GM23338 (cell line): Measurements from ENCODE around the gene KRTAP3-2. TPM values are rescaled to one million over a fixed set of nuclear protein-coding genes. Genes with fewer than 3 reads are reported as not detected.

ENCODE experiments used
- ATAC-seq: fragments of 200-7000 bp; cut with Tn5 transposase; 3 replicates; pipeline ENCODE4 v1.9.1; 2020
- DNase-seq: peaks from one replicate; pipeline ENCODE4 v3.0.0-alpha.2; 2015; ENCODE audit warnings: low spot score
- H2AFZ ChIP-seq: fragments of 200-600 bp; sonication (generic); 2 replicates; pipeline ENCODE4 v1.8.0; 2016; ENCODE audit warnings: antibody characterized with exemption, mild to moderate bottlenecking, moderate library complexity
- H3F3A ChIP-seq: fragments of 200-600 bp; sonication (generic); replicated peaks from 2 replicates; pipeline ENCODE4 v1.8.0; 2017; ENCODE audit warnings: antibody characterized with exemption, mixed run types, low read depth
- H3K27ac ChIP-seq: fragments of 200-600 bp; sonication (generic); 2 replicates; pipeline ENCODE4 v1.6.1; 2016; ENCODE audit warnings: low read depth
- H3K27me3 ChIP-seq: fragments of 200-600 bp; sonication (generic); 2 replicates; pipeline ENCODE4 v1.8.0; 2016; ENCODE audit warnings: mild to moderate bottlenecking, mixed run types, moderate library complexity; ENCODE audit not compliant: insufficient read depth
- H3K36me3 ChIP-seq: fragments of 200-600 bp; sonication (generic); 2 replicates; pipeline ENCODE4 v1.8.0; 2016; ENCODE audit warnings: mild to moderate bottlenecking; ENCODE audit not compliant: insufficient read depth
- H3K4me1 ChIP-seq: fragments of 200-600 bp; sonication (generic); 2 replicates; pipeline ENCODE4 v1.8.0; 2016; ENCODE audit warnings: mild to moderate bottlenecking, moderate library complexity; ENCODE audit not compliant: insufficient read depth
- H3K4me2 ChIP-seq: fragments of 200-600 bp; sonication (generic); 2 replicates; pipeline ENCODE4 v1.7.1; 2017; ENCODE audit warnings: mixed run types
- H3K4me3 ChIP-seq: fragments of 200-600 bp; sonication (generic); 2 replicates; pipeline ENCODE4 v1.6.1; 2016; ENCODE audit warnings: mixed run types
- H3K79me2 ChIP-seq: fragments of 200-600 bp; sonication (generic); replicated peaks from 2 replicates; pipeline ENCODE4 v1.8.0; 2017; ENCODE audit warnings: mild to moderate bottlenecking; ENCODE audit not compliant: insufficient read depth
- H3K9me2 ChIP-seq: fragments of 200-600 bp; sonication (generic); 2 replicates; pipeline ENCODE4 v1.8.0; 2017; ENCODE audit not compliant: insufficient read depth
- H4K20me1 ChIP-seq: fragments of 200-600 bp; sonication (generic); replicated peaks from 2 replicates; pipeline ENCODE4 v1.8.0; 2017; ENCODE audit warnings: mild to moderate bottlenecking; ENCODE audit not compliant: insufficient read depth
- H3K27ac Mint-ChIP-seq: 2 replicates; pipeline ENCODE4 v1.8.0; 2020; ENCODE audit warnings: inconsistent platforms, mild to moderate bottlenecking, moderate library complexity, mixed read lengths
- H3K27me3 Mint-ChIP-seq: 3 replicates; pipeline ENCODE4 v1.8.0; 2022; ENCODE audit warnings: low read depth, mild to moderate bottlenecking, moderate library complexity, mixed read lengths, inconsistent platforms; ENCODE audit not compliant: insufficient read depth, poor library complexity
- H3K36me3 Mint-ChIP-seq: 3 replicates; pipeline ENCODE4 v1.8.0; 2021; ENCODE audit warnings: low read depth, mild to moderate bottlenecking, inconsistent platforms, moderate library complexity, mixed read lengths
- H3K4me1 Mint-ChIP-seq: 3 replicates; pipeline ENCODE4 v1.8.0; 2020; ENCODE audit warnings: mild to moderate bottlenecking, inconsistent platforms, mixed read lengths
- H3K4me3 Mint-ChIP-seq: 3 replicates; pipeline ENCODE4 v1.8.0; 2021; ENCODE audit warnings: moderate library complexity, mild to moderate bottlenecking, inconsistent platforms, mixed read lengths
- H3K9me3 Mint-ChIP-seq: 3 replicates; pipeline ENCODE4 v1.8.0; 2020; ENCODE audit warnings: moderate library complexity, mild to moderate bottlenecking, inconsistent platforms, mixed read lengths
- CREB1 ChIP-seq: fragments of 250-450 bp; sonication (Bioruptor Pico); IDR thresholded peaks from 2 replicates; pipeline ENCODE4 v1.5.0; 2020; ENCODE audit warnings: low read depth, mild to moderate bottlenecking, moderate library complexity
- EZH2 ChIP-seq: fragments of 200-600 bp; sonication (generic); IDR thresholded peaks from one replicate; pipeline ENCODE4 v1.8.0; 2017; ENCODE audit warnings: antibody characterized with exemption, mild to moderate bottlenecking, low read depth; ENCODE audit not compliant: unreplicated experiment
- EZH2phosphoT487 ChIP-seq: fragments of 200-600 bp; sonication (generic); IDR thresholded peaks from one replicate; pipeline ENCODE4 v1.8.1; 2018; ENCODE audit warnings: antibody characterized with exemption; ENCODE audit not compliant: unreplicated experiment
- JUNB ChIP-seq: IDR thresholded peaks from one replicate; pipeline ENCODE4 v1.6.1; 2016; ENCODE audit warnings: antibody characterized with exemption; ENCODE audit not compliant: unreplicated experiment
- NANOG ChIP-seq: IDR thresholded peaks from 2 replicates; pipeline ENCODE4 v1.6.1; 2016; ENCODE audit warnings: antibody characterized with exemption, borderline replicate concordance
- POLR2AphosphoS5 ChIP-seq: IDR thresholded peaks from 2 replicates; pipeline ENCODE4 v1.6.1; 2016; ENCODE audit warnings: antibody characterized with exemption, low read depth
- STAT1 ChIP-seq: IDR thresholded peaks from one replicate; pipeline ENCODE4 v1.6.1; 2016; ENCODE audit warnings: antibody characterized with exemption; ENCODE audit not compliant: unreplicated experiment
- ZNF114 ChIP-seq: fragments of 250-450 bp; sonication (Bioruptor Pico); IDR thresholded peaks from 2 replicates; pipeline ENCODE4 v1.5.0; 2020; ENCODE audit warnings: mild to moderate bottlenecking, moderate library complexity
- ZNF331 ChIP-seq: fragments of 250-450 bp; sonication (Bioruptor Pico); IDR thresholded peaks from 2 replicates; pipeline ENCODE4 v1.5.0; 2020; ENCODE audit warnings: low read depth, mild to moderate bottlenecking, moderate library complexity
- polyA plus RNA-seq: library from polyadenylated mRNA; unstranded; fragments of >200 nt; fragmentation: Nextera tagmentation; extraction: Ambion mirVana; gene quantifications from 2 replicates; pipeline ENCODE4 v1.2.1, GENCODE V29; 2016
- total RNA-seq: library from RNA; depleted of rRNA; stranded (reverse); fragments of >200 nt; shearing (Covaris generic); gene quantifications from 2 replicates; pipeline ENCODE4 v1.2.3, GENCODE V29; 2014
- TF ChIP-seq, protein P1 (sequence below): IDR thresholded peaks from 2 replicates; pipeline ENCODE4 v1.6.1; 2016; ENCODE audit warnings: antibody characterized with exemption
- TF ChIP-seq, protein P2 (sequence below): IDR thresholded peaks from one replicate; pipeline ENCODE4 v1.6.1; 2018; ENCODE audit warnings: antibody characterized with exemption; ENCODE audit not compliant: unreplicated experiment
- TF ChIP-seq, protein P3 (sequence below), 2 experiments: fragments of 200-600 bp in 1 of 2; sonication (generic) in 1 of 2; conservative IDR thresholded peaks; 2 replicates each; pipeline versions ENCODE4 v1.5.1 to v1.6.1; 2016 to 2017; ENCODE audit warnings: antibody characterized with exemption in 2 of 2, low read depth in 2 of 2, mild to moderate bottlenecking in 2 of 2, moderate library complexity in 1 of 2
- TF ChIP-seq, protein P4 (sequence below): fragments of 250-450 bp; sonication (Bioruptor Pico); IDR thresholded peaks from 2 replicates; pipeline ENCODE4 v1.5.0; 2020; ENCODE audit warnings: mild to moderate bottlenecking, moderate library complexity

KRTAP3-2 gene
- total and polyA plus RNA-seq, 2 experiments from 2014 or later, result not detected

DNA sequence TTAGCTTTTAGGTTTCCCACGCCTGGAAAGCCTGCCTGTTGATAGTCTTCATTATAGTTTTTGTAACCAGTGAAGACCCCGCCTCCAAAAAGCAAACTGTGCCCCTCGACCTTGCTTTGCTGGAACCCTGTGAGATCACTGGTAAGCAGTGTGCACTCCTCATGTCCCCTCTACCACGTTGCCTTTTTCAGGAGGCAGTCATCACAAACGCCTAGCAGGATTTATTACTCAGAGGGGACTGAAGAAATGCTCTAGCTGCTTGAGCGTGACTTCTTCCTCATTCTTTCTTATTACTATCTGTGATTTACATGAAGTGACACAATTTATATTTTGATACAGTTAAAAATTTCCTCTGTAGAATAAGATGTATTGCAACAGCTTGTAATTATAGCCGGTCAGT lies 15.7 kb upstream of the KRTAP3-2 start:
- no peaks in the 10 kb centered on the region for H3K36me3 ChIP-seq
- H3K27ac Mint-ChIP-seq, result no peak overlapping the region
- no peak overlapping the region for H3K4me2 ChIP-seq
- H3F3A ChIP-seq, result no peaks in the 10 kb centered on the region
- TF ChIP-seq POLR2AphosphoS5 (no peak), JUNB (no peak), EZH2 (no peak), NANOG (no peak), ZNF331 (CRISPR knock-in tag) (no peak), EZH2phosphoT487 (no peak), CREB1 (CRISPR knock-in tag) (no peak), ZNF114 (CRISPR knock-in tag) (no peak), STAT1 (no peak)
- TF ChIP-seq, protein P1, sequence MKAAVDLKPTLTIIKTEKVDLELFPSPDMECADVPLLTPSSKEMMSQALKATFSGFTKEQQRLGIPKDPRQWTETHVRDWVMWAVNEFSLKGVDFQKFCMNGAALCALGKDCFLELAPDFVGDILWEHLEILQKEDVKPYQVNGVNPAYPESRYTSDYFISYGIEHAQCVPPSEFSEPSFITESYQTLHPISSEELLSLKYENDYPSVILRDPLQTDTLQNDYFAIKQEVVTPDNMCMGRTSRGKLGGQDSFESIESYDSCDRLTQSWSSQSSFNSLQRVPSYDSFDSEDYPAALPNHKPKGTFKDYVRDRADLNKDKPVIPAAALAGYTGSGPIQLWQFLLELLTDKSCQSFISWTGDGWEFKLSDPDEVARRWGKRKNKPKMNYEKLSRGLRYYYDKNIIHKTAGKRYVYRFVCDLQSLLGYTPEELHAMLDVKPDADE, result no peak
- TF ChIP-seq, protein P2, sequence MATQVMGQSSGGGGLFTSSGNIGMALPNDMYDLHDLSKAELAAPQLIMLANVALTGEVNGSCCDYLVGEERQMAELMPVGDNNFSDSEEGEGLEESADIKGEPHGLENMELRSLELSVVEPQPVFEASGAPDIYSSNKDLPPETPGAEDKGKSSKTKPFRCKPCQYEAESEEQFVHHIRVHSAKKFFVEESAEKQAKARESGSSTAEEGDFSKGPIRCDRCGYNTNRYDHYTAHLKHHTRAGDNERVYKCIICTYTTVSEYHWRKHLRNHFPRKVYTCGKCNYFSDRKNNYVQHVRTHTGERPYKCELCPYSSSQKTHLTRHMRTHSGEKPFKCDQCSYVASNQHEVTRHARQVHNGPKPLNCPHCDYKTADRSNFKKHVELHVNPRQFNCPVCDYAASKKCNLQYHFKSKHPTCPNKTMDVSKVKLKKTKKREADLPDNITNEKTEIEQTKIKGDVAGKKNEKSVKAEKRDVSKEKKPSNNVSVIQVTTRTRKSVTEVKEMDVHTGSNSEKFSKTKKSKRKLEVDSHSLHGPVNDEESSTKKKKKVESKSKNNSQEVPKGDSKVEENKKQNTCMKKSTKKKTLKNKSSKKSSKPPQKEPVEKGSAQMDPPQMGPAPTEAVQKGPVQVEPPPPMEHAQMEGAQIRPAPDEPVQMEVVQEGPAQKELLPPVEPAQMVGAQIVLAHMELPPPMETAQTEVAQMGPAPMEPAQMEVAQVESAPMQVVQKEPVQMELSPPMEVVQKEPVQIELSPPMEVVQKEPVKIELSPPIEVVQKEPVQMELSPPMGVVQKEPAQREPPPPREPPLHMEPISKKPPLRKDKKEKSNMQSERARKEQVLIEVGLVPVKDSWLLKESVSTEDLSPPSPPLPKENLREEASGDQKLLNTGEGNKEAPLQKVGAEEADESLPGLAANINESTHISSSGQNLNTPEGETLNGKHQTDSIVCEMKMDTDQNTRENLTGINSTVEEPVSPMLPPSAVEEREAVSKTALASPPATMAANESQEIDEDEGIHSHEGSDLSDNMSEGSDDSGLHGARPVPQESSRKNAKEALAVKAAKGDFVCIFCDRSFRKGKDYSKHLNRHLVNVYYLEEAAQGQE, result no peak
- TF ChIP-seq, protein P3, sequence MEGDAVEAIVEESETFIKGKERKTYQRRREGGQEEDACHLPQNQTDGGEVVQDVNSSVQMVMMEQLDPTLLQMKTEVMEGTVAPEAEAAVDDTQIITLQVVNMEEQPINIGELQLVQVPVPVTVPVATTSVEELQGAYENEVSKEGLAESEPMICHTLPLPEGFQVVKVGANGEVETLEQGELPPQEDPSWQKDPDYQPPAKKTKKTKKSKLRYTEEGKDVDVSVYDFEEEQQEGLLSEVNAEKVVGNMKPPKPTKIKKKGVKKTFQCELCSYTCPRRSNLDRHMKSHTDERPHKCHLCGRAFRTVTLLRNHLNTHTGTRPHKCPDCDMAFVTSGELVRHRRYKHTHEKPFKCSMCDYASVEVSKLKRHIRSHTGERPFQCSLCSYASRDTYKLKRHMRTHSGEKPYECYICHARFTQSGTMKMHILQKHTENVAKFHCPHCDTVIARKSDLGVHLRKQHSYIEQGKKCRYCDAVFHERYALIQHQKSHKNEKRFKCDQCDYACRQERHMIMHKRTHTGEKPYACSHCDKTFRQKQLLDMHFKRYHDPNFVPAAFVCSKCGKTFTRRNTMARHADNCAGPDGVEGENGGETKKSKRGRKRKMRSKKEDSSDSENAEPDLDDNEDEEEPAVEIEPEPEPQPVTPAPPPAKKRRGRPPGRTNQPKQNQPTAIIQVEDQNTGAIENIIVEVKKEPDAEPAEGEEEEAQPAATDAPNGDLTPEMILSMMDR (conservative IDR thresholded peaks at IDR 0.05; ENCODE audit: low read depth in 2 of 2), result no peak
- TF ChIP-seq, protein P4, sequence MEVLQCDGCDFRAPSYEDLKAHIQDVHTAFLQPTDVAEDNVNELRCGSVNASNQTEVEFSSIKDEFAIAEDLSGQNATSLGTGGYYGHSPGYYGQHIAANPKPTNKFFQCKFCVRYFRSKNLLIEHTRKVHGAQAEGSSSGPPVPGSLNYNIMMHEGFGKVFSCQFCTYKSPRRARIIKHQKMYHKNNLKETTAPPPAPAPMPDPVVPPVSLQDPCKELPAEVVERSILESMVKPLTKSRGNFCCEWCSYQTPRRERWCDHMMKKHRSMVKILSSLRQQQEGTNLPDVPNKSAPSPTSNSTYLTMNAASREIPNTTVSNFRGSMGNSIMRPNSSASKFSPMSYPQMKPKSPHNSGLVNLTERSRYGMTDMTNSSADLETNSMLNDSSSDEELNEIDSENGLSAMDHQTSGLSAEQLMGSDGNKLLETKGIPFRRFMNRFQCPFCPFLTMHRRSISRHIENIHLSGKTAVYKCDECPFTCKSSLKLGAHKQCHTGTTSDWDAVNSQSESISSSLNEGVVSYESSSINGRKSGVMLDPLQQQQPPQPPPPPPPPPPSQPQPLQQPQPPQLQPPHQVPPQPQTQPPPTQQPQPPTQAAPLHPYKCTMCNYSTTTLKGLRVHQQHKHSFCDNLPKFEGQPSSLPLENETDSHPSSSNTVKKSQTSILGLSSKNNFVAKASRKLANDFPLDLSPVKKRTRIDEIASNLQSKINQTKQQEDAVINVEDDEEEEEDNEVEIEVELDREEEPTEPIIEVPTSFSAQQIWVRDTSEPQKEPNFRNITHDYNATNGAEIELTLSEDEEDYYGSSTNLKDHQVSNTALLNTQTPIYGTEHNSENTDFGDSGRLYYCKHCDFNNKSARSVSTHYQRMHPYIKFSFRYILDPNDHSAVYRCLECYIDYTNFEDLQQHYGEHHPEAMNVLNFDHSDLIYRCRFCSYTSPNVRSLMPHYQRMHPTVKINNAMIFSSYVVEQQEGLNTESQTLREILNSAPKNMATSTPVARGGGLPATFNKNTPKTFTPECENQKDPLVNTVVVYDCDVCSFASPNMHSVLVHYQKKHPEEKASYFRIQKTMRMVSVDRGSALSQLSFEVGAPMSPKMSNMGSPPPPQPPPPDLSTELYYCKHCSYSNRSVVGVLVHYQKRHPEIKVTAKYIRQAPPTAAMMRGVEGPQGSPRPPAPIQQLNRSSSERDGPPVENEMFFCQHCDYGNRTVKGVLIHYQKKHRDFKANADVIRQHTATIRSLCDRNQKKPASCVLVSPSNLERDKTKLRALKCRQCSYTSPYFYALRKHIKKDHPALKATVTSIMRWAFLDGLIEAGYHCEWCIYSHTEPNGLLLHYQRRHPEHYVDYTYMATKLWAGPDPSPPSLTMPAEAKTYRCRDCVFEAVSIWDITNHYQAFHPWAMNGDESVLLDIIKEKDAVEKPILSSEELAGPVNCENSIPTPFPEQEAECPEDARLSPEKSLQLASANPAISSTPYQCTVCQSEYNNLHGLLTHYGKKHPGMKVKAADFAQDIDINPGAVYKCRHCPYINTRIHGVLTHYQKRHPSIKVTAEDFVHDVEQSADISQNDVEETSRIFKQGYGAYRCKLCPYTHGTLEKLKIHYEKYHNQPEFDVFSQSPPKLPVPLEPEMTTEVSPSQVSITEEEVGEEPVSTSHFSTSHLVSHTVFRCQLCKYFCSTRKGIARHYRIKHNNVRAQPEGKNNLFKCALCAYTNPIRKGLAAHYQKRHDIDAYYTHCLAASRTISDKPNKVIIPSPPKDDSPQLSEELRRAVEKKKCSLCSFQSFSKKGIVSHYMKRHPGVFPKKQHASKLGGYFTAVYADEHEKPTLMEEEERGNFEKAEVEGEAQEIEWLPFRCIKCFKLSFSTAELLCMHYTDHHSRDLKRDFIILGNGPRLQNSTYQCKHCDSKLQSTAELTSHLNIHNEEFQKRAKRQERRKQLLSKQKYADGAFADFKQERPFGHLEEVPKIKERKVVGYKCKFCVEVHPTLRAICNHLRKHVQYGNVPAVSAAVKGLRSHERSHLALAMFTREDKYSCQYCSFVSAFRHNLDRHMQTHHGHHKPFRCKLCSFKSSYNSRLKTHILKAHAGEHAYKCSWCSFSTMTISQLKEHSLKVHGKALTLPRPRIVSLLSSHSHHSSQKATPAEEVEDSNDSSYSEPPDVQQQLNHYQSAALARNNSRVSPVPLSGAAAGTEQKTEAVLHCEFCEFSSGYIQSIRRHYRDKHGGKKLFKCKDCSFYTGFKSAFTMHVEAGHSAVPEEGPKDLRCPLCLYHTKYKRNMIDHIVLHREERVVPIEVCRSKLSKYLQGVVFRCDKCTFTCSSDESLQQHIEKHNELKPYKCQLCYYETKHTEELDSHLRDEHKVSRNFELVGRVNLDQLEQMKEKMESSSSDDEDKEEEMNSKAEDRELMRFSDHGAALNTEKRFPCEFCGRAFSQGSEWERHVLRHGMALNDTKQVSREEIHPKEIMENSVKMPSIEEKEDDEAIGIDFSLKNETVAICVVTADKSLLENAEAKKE (CRISPR knock-in tag), result no peak
- no peak for ATAC-seq
- no peaks in the 10 kb centered on the region for H3K4me1 ChIP-seq
- no peaks in the 10 kb centered on the region for H3K27me3 ChIP-seq
- H3K36me3 Mint-ChIP-seq, result no peaks in the 10 kb centered on the region
- no peaks in the 10 kb centered on the region for H4K20me1 ChIP-seq
- no peaks in the 10 kb centered on the region for H3K9me3 Mint-ChIP-seq
- no peaks in the 10 kb centered on the region for H3K4me1 Mint-ChIP-seq
- H2AFZ ChIP-seq, result 0 out of 2 replicates have a peak overlapping the region, but pooled peaks have one; percentile 18
- DNase-seq, result no peak
- H3K79me2 ChIP-seq, result no peaks in the 10 kb centered on the region
- H3K4me3 ChIP-seq, result no peak overlapping the region
- no peak overlapping the region for H3K27ac ChIP-seq
- no peak overlapping the region for H3K4me3 Mint-ChIP-seq
- H3K27me3 Mint-ChIP-seq, result no peaks in the 10 kb centered on the region
- H3K9me2 ChIP-seq, result no peaks in the 10 kb centered on the region; the same call in 1 of the 2 replicates
